HepG2 (cell line): ENCODE measurements around the gene GALR3. TPM values are rescaled to one million over a fixed set of nuclear protein-coding genes. Genes with fewer than 3 reads are reported as not detected.

Experiments used
- CCDC6 ChIP-seq: sonication (generic); formaldehyde crosslinking; IDR thresholded peaks from 2 replicates; pipeline ENCODE4 v1.8.1; 2022; ENCODE audit warnings: mild to moderate bottlenecking, missing genetic modification reagents, moderate library complexity
- GATA4 ChIP-seq: sonication (generic); IDR thresholded peaks from 2 replicates; pipeline ENCODE4 v1.6.1; 2016; ENCODE audit warnings: antibody characterized with exemption, low read depth, borderline replicate concordance
- HIVEP1 ChIP-seq: sonication (generic); formaldehyde crosslinking; IDR thresholded peaks from 2 replicates; pipeline ENCODE4 v1.4.0; 2020; ENCODE audit warnings: mild to moderate bottlenecking, missing genetic modification reagents
- HOMEZ ChIP-seq: IDR thresholded peaks from 2 replicates; pipeline ENCODE4 v1.6.1; 2016; ENCODE audit warnings: low read depth
- KAT8 ChIP-seq: IDR thresholded peaks from 2 replicates; pipeline ENCODE4 v1.6.1; 2016; ENCODE audit warnings: missing genetic modification reagents, missing compliant biosample characterization
- PRDM4 ChIP-seq: sonication (generic); formaldehyde crosslinking; IDR thresholded peaks from 2 replicates; pipeline ENCODE4 v1.9.0; 2021; ENCODE audit warnings: missing genetic modification reagents, borderline replicate concordance
- RFXAP ChIP-seq: sonication (generic); formaldehyde crosslinking; IDR thresholded peaks from 2 replicates; pipeline ENCODE4 v1.4.0; 2020; ENCODE audit warnings: missing genetic modification reagents, borderline replicate concordance
- SALL1 ChIP-seq: sonication (generic); formaldehyde crosslinking; IDR thresholded peaks from 2 replicates; pipeline ENCODE4 v1.8.0; 2022; ENCODE audit warnings: mild to moderate bottlenecking, missing genetic modification reagents
- SCMH1 ChIP-seq: sonication (generic); formaldehyde crosslinking; IDR thresholded peaks from 2 replicates; pipeline ENCODE4 v1.9.0; 2021; ENCODE audit warnings: missing genetic modification reagents, mild to moderate bottlenecking, borderline replicate concordance
- SNAPC2 ChIP-seq: sonication (generic); formaldehyde crosslinking; IDR thresholded peaks from 2 replicates; pipeline ENCODE4 v1.8.1; 2022; ENCODE audit warnings: mild to moderate bottlenecking, missing genetic modification reagents
- SRSF1 ChIP-seq: fragments of 200-400 bp; formaldehyde crosslinking; optimal IDR thresholded peaks from 2 replicates; pipeline ENCODE3; 2017; ENCODE audit warnings: mild to moderate bottlenecking, low read depth, low read length, moderate library complexity
- XRCC5 ChIP-seq: fragments of 200-400 bp; formaldehyde crosslinking; optimal IDR thresholded peaks from 2 replicates; pipeline ENCODE3; 2017; ENCODE audit warnings: mild to moderate bottlenecking, low read length
- ZBTB10 ChIP-seq: sonication (generic); formaldehyde crosslinking; IDR thresholded peaks from 2 replicates; pipeline ENCODE4 v1.4.0; 2020; ENCODE audit warnings: missing genetic modification reagents, borderline replicate concordance
- ZFP36L1 ChIP-seq: sonication (generic); formaldehyde crosslinking; IDR thresholded peaks from 2 replicates; pipeline ENCODE4 v1.8.0; 2022; ENCODE audit warnings: mild to moderate bottlenecking, missing genetic modification reagents, moderate library complexity
- ZNF414 ChIP-seq: sonication (generic); formaldehyde crosslinking; IDR thresholded peaks from 2 replicates; pipeline ENCODE4 v1.5.0; 2020; ENCODE audit warnings: missing genetic modification reagents
- ZNF710 ChIP-seq: sonication (generic); formaldehyde crosslinking; IDR thresholded peaks from 2 replicates; pipeline ENCODE4 v1.5.0; 2020; ENCODE audit warnings: mild to moderate bottlenecking, missing genetic modification reagents, borderline replicate concordance
- polyA plus RNA-seq, 8 experiments: library from polyadenylated mRNA; depleted of rRNA in 3 of 8; stranded (reverse) in 7 of 8; unstranded in 1 of 8; fragments of >200 nt; fragmentation: Illumina TruSeq in 4 of 8; extraction: Trizol in 4 of 8; gene quantifications; 2 replicates each; pipeline versions ENCODE4 v1.2.1 to v1.2.3, GENCODE V29; 2011 to 2016; ENCODE audit warnings: low read depth in 4 of 8, missing spikeins in 1 of 8, mixed read lengths in 1 of 8; ENCODE audit not compliant: insufficient read depth in 1 of 8
- total RNA-seq, 5 experiments: library from RNA; depleted of rRNA; stranded (reverse); fragments of >200 nt; fragmentation: Illumina TruSeq; extraction: Trizol; gene quantifications; 2 replicates each; pipeline ENCODE4 v1.2.3, GENCODE V29; 2016; ENCODE audit warnings: low read depth in 1 of 5

GALR3 gene
- total and polyA plus RNA-seq, 2 of the 13 experiments (the other 11 are each of a cell fraction or from before 2014, with no cell fraction given): 0.13 TPM; not detected in 1

- peak; percentile 59; the same call in 1 of the 2 replicates for TF ChIP-seq ZNF710
- TF ChIP-seq SALL1 (CRISPR knock-in tag): peak; percentile 93
- TF ChIP-seq KAT8: peak; percentile 81
- peak; percentile 81 for TF ChIP-seq RFXAP (CRISPR knock-in tag)
- TF ChIP-seq XRCC5: peak; percentile 97
- no peak for TF ChIP-seq SCMH1
- TF ChIP-seq SRSF1: peak; percentile 82
- TF ChIP-seq ZFP36L1: 0 out of 2 replicates have a peak, but pooled peaks have one; percentile 60
- peak; percentile 74; the same call in 1 of the 2 replicates for TF ChIP-seq SNAPC2
- peak; percentile 91; the same call in 1 of the 2 replicates for TF ChIP-seq ZBTB10 (CRISPR knock-in tag)
- TF ChIP-seq PRDM4 (CRISPR knock-in tag): no peak
- peak; percentile 78; the same call in 1 of the 2 replicates for TF ChIP-seq CCDC6 (CRISPR knock-in tag)
- TF ChIP-seq ZNF414: peak; percentile 80; the same call in 1 of the 2 replicates
- 0 out of 2 replicates have a peak, but pooled peaks have one; percentile 45 for TF ChIP-seq GATA4
- TF ChIP-seq HIVEP1 (CRISPR knock-in tag): peak; percentile 78
- 0 out of 2 replicates have a peak, but pooled peaks have one; percentile 42 for TF ChIP-seq HOMEZ (CRISPR knock-in tag)
Measured at GRCh38 chr22:37817705-37818408, 5.3 kb upstream of the GALR3 start (continued).
